Gastroesophageal sphincter (tissue), 3 donors: Measurements from ENCODE around the gene ZNF160.

Source experiments
- POLR2A ChIP-seq, 2 donors: fragments of 450-650 bp; IDR thresholded peaks; one replicate each; pipeline ENCODE4 v1.6.1; 2017; ENCODE audit warnings: antibody characterized with exemption in 2 of 2, mild to moderate bottlenecking in 2 of 2, moderate library complexity in 1 of 2
- POLR2AphosphoS5 ChIP-seq: sonication (generic); formaldehyde crosslinking; IDR thresholded peaks from one replicate; pipeline ENCODE4 v1.6.1; 2017; ENCODE audit warnings: antibody characterized with exemption
- TF ChIP-seq, protein P1 (sequence below), 4 experiments: fragments of 200-600 bp in 2 of 4; fragments of 450-650 bp in 2 of 4; sonication (generic) in 1 of 4; IDR thresholded peaks; one replicate each; pipeline ENCODE4 v1.5.1; 2017 to 2019; ENCODE audit warnings: antibody characterized with exemption in 4 of 4, mild to moderate bottlenecking in 2 of 4, moderate library complexity in 2 of 4

- TF ChIP-seq, protein P1, sequence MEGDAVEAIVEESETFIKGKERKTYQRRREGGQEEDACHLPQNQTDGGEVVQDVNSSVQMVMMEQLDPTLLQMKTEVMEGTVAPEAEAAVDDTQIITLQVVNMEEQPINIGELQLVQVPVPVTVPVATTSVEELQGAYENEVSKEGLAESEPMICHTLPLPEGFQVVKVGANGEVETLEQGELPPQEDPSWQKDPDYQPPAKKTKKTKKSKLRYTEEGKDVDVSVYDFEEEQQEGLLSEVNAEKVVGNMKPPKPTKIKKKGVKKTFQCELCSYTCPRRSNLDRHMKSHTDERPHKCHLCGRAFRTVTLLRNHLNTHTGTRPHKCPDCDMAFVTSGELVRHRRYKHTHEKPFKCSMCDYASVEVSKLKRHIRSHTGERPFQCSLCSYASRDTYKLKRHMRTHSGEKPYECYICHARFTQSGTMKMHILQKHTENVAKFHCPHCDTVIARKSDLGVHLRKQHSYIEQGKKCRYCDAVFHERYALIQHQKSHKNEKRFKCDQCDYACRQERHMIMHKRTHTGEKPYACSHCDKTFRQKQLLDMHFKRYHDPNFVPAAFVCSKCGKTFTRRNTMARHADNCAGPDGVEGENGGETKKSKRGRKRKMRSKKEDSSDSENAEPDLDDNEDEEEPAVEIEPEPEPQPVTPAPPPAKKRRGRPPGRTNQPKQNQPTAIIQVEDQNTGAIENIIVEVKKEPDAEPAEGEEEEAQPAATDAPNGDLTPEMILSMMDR (IDR thresholded peaks at IDR 0.05) = no peak
- TF ChIP-seq POLR2A (IDR thresholded peaks at IDR 0.05) (no peak), POLR2AphosphoS5 (no peak)
Measured at GRCh38 chr19:53131727-53132126, 28.5 kb upstream of the ZNF160 start.
